GM12878 (cell line): ENCODE data around the gene SCMH1. TPM values are rescaled to one million over a fixed set of nuclear protein-coding genes. Genes with fewer than 3 reads are reported as not detected.

Experiments
- ATAC-seq: fragments of 200-7000 bp; cut with Tn5 transposase; 3 replicates; pipeline ENCODE4 v1.9.1; 2020; ENCODE audit warnings: mild to moderate bottlenecking, moderate library complexity
- BruUV-seq: library from RNA; stranded (reverse); fragments of 400-500 nt; replicated peaks from 2 replicates; lab custom pipeline; 2021; lab: Mats Ljungman, UMichigan
- CTCF ChIA-PET: fragments of 300-600 bp; sonication (Branson Sonifier 250); formaldehyde crosslinking; extraction: SDS; loops from one replicate; lab custom pipeline; 2021; ENCODE audit warnings: inconsistent platforms; lab: Yijun Ruan, JAX
- POLR2A ChIA-PET: fragments of 350-600 bp; formaldehyde crosslinking; extraction: SDS; loops from one replicate; lab custom pipeline; 2021; ENCODE audit warnings: inconsistent platforms; lab: Charles Lee
- RAD21 ChIA-PET: fragments of 300-600 bp; sonication (Branson Sonifier 250); formaldehyde crosslinking; loops from one replicate; lab custom pipeline; 2023; ENCODE audit warnings: antibody characterized with exemption; ENCODE audit not compliant: unreplicated experiment; lab: Charles Lee
- SMC1A ChIA-PET: fragments of 300-600 bp; sonication (Branson Sonifier 250); formaldehyde crosslinking; loops from one replicate; lab custom pipeline; 2023; ENCODE audit not compliant: unreplicated experiment, uncharacterized antibody; lab: Charles Lee
- DNase-seq: peaks from one replicate; pipeline ENCODE4 v3.0.0-alpha.2; 2011; ENCODE audit warnings: low read depth, low spot score
- FAIRE-seq: peaks from 3 replicates; lab custom pipeline; 2011; peaks lifted over from hg19 to GRCh38; lab: Jason Lieb, UNC
- H2AFZ ChIP-seq: 2 replicates; pipeline ENCODE4 v1.6.0; 2011; ENCODE audit warnings: low read depth, low read length, control low read depth; ENCODE audit not compliant: control insufficient read depth
- H3K27ac ChIP-seq: 2 replicates; pipeline ENCODE4 v1.5.1; 2011; ENCODE audit warnings: control low read depth; ENCODE audit not compliant: control insufficient read depth, insufficient read depth
- H3K27me3 ChIP-seq, 2 experiments: replicated peaks in 1 of 2; 2 replicates each; pipeline versions ENCODE4 v1.6.0 to v1.6.1; 2011; ENCODE audit warnings: low read length in 1 of 2; ENCODE audit not compliant: control insufficient read depth in 2 of 2, insufficient read depth in 2 of 2
- H3K36me3 ChIP-seq, 2 experiments: 2 replicates each; pipeline ENCODE4 v1.5.1; 2011; ENCODE audit warnings: low read length in 1 of 2; ENCODE audit not compliant: control insufficient read depth in 2 of 2, insufficient read depth in 2 of 2
- H3K4me1 ChIP-seq: 2 replicates; pipeline ENCODE4 v1.6.1; 2011; ENCODE audit warnings: mild to moderate bottlenecking, low read length, moderate library complexity, mixed read lengths; ENCODE audit not compliant: control insufficient read depth, insufficient read depth
- H3K4me2 ChIP-seq: 2 replicates; pipeline ENCODE4 v1.6.0; 2011; ENCODE audit warnings: control low read depth; ENCODE audit not compliant: control insufficient read depth, insufficient read depth
- H3K4me3 ChIP-seq: fragments of 200-600 bp; sonication (generic); 2 replicates; pipeline ENCODE4 v1.5.1; 2016
- H3K79me2 ChIP-seq: 2 replicates; pipeline ENCODE4 v1.6.0; 2011; ENCODE audit warnings: low read length; ENCODE audit not compliant: control insufficient read depth, insufficient read depth
- H3K9ac ChIP-seq: 2 replicates; pipeline ENCODE4 v1.8.0; 2011; ENCODE audit warnings: low read length, control low read depth, mixed read lengths; ENCODE audit not compliant: control insufficient read depth, insufficient read depth
- H3K9me3 ChIP-seq: replicated peaks from 3 replicates; pipeline ENCODE4 v1.5.1; 2011; ENCODE audit warnings: mild to moderate bottlenecking, low read length; ENCODE audit not compliant: control insufficient read depth, insufficient read depth
- H4K20me1 ChIP-seq: 2 replicates; pipeline ENCODE4 v1.6.0; 2011; ENCODE audit not compliant: control insufficient read depth, insufficient read depth
- BHLHE40 ChIP-seq, 2 experiments: fragments of 450-650 bp in 1 of 2; IDR thresholded peaks; 2 replicates each; pipeline ENCODE4 v1.6.1; 2011 to 2017; ENCODE audit warnings: low read depth in 2 of 2, borderline replicate concordance in 1 of 2, improper control_type of control experiment in 1 of 2, low read length in 1 of 2, mild to moderate bottlenecking in 1 of 2
- CHD2 ChIP-seq: IDR thresholded peaks from 2 replicates; pipeline ENCODE4 v1.6.1; 2011; ENCODE audit warnings: low read depth, low read length, improper control_type of control experiment, borderline replicate concordance
- MXI1 ChIP-seq: fragments of 150-350 bp; IDR thresholded peaks from 2 replicates; pipeline ENCODE4 v1.6.1; 2011; ENCODE audit warnings: low read depth, mild to moderate bottlenecking, inconsistent platforms, low read length, improper control_type of control experiment
- MYB ChIP-seq: fragments of 150-350 bp; IDR thresholded peaks from 2 replicates; pipeline ENCODE4 v1.6.1; 2014; ENCODE audit warnings: mild to moderate bottlenecking, low read depth, low read length, borderline replicate concordance
- SIX5 ChIP-seq: IDR thresholded peaks from 2 replicates; pipeline ENCODE4 v1.6.1; 2011; ENCODE audit warnings: mild to moderate bottlenecking, low read depth, low read length, moderate library complexity; ENCODE audit not compliant: severe bottlenecking
- SUPT20H ChIP-seq: IDR thresholded peaks from 2 replicates; pipeline ENCODE4 v1.6.1; 2011; ENCODE audit warnings: low read depth, mild to moderate bottlenecking, low read length, moderate library complexity, borderline replicate concordance; ENCODE audit not compliant: control insufficient read depth
- ZNF24 ChIP-seq: fragments of 450-650 bp; IDR thresholded peaks from 2 replicates; pipeline ENCODE4 v1.6.1; 2017; ENCODE audit warnings: antibody characterized with exemption, mild to moderate bottlenecking
- ZNF274 ChIP-seq: IDR thresholded peaks from one replicate; pipeline ENCODE4 v1.8.0; 2011; ENCODE audit not compliant: insufficient read length, insufficient read depth
- WGBS: methylation state at CpG from one replicate; pipeline ENCODE4 v1.1.6; 2016; ENCODE audit warnings: low lambda C conversion rate; ENCODE audit not compliant: insufficient replicate concordance, insufficient coverage; ENCODE audit errors: missing lambda C conversion rate; 5-methylcytosine and 5-hydroxymethylcytosine counted together
- in situ Hi-C: fragments of 300-500 bp; cut with MboI; formaldehyde crosslinking; loops from 9 replicates; pipeline ENCODE4 v1.14.3; 2018; ENCODE audit warnings: mixed read lengths
- intact Hi-C: fragments of 100-400 bp; cut with micrococcal nuclease; formaldehyde crosslinking; loops from one replicate; pipeline ENCODE4 v1.14.2; 2022; ENCODE audit not compliant: unreplicated experiment
- polyA plus RNA-seq, 11 experiments: library from polyadenylated mRNA; depleted of rRNA in 4 of 11; unstranded in 6 of 11; stranded (reverse) in 5 of 11; fragments of >200 nt; fragmentation: Nextera tagmentation in 4 of 11; fragmentation: Illumina TruSeq in 1 of 11; extraction: Ambion mirVana in 4 of 11; extraction: Trizol in 1 of 11; gene quantifications; 1 replicate in 1 of 11; 2 replicates in 10 of 11; pipeline versions ENCODE4 v1.2.1 to v1.2.3, GENCODE V29; 2011 to 2016; ENCODE audit warnings: inconsistent platforms in 2 of 11, missing spikeins in 2 of 11, low read depth in 1 of 11
- total RNA-seq, 4 experiments: library from RNA; depleted of rRNA in 3 of 4; stranded (reverse); fragments of >200 nt in 3 of 4; fragmentation: Illumina TruSeq in 1 of 4; extraction: Trizol in 1 of 4; gene quantifications; 2 replicates each; pipeline versions ENCODE4 v1.2.1 to v1.2.3, GENCODE V29; 2013 to 2021
- TF ChIP-seq, protein P1 (sequence below): fragments of 450-650 bp; conservative IDR thresholded peaks from 2 replicates; pipeline ENCODE4 v1.6.1; 2017; ENCODE audit warnings: mild to moderate bottlenecking, moderate library complexity
- TF ChIP-seq, protein P2 (sequence below), 3 experiments: IDR thresholded peaks in 2 of 3; conservative IDR thresholded peaks in 1 of 3; 2 replicates each; pipeline ENCODE4 v1.5.1; 2011; ENCODE audit warnings: low read depth in 3 of 3, low read length in 3 of 3, mild to moderate bottlenecking in 3 of 3, control low read depth in 2 of 3, moderate library complexity in 2 of 3, inconsistent platforms in 1 of 3, mixed read lengths in 1 of 3; ENCODE audit not compliant: control insufficient read depth in 2 of 3, insufficient read depth in 1 of 3; ENCODE audit errors: extremely low read depth in 1 of 3
- TF ChIP-seq, protein P3 (sequence below): fragments of 450-650 bp; formaldehyde crosslinking; IDR thresholded peaks from 2 replicates; pipeline ENCODE4 v1.4.0; 2020; ENCODE audit warnings: mild to moderate bottlenecking, moderate library complexity
- TF ChIP-seq, protein P4 (sequence below): IDR thresholded peaks from 2 replicates; pipeline ENCODE4 v1.6.1; 2011; ENCODE audit warnings: borderline replicate concordance, low read depth, mild to moderate bottlenecking, moderate library complexity, mixed read lengths, low read length; ENCODE audit not compliant: insufficient read depth; ENCODE audit errors: extremely low read length

Gene SCMH1
- total and polyA plus RNA-seq, 10 of the 15 experiments (the other 5 are each of a cell fraction or from before 2014, with no cell fraction given) = 7.5 to 44.1 (median 27.8) TPM

DNA sequence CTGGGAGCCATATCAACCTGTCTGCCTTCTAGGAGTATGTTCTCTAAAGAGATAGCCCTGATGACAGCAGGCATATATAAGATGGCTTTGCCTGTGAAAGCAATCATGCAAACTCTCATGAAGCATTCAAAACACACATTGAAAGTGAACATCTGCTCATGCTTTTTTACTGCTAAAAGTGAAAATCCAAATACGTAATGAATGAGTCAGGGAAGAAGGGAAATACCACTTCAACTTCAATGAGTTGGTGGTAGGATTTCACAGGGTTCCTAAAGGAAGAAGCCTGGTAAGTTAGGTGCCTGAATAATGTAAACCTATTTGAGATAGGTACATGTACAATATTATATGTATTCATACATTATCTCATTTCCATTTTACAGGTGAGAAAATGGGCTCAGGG, 170.1 kb downstream of the SCMH1 start (continued):
- TF ChIP-seq, protein P1, sequence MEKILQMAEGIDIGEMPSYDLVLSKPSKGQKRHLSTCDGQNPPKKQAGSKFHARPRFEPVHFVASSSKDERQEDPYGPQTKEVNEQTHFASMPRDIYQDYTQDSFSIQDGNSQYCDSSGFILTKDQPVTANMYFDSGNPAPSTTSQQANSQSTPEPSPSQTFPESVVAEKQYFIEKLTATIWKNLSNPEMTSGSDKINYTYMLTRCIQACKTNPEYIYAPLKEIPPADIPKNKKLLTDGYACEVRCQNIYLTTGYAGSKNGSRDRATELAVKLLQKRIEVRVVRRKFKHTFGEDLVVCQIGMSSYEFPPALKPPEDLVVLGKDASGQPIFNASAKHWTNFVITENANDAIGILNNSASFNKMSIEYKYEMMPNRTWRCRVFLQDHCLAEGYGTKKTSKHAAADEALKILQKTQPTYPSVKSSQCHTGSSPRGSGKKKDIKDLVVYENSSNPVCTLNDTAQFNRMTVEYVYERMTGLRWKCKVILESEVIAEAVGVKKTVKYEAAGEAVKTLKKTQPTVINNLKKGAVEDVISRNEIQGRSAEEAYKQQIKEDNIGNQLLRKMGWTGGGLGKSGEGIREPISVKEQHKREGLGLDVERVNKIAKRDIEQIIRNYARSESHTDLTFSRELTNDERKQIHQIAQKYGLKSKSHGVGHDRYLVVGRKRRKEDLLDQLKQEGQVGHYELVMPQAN = no peak
- TF ChIP-seq CHD2 (no peak), BHLHE40 (IDR thresholded peaks at IDR 0.05; ENCODE audit: borderline replicate concordance in 1 of 2, low read depth in 2 of 2, low read length in 1 of 2) (no peak), SUPT20H (no peak), MXI1 (no peak)

- Histone ChIP-seq H3K27ac (no peak overlapping the region), H3K4me2 (no peak overlapping the region), H3K36me3 (peaks cover 1 to 9% of the 10 kb centered on the region in 2 experiments; a peak in 3 of 4 replicates), H3K79me2 (no peaks in the 10 kb centered on the region), H3K9me3 (no peaks in the 10 kb centered on the region; the same call in 2 of the 3 replicates), H3K9ac (no peak overlapping the region), H2AFZ (no peak overlapping the region), H3K4me1 (peaks cover 4% of the 10 kb centered on the region; the same call in 1 of the 2 replicates)
- WGBS = 97% methylated on average over 5 of the region's 5 CpGs
- FAIRE-seq (no peak), DNase-seq (no peak), ATAC-seq (no peak)
- ChIA-PET SMC1A (no interaction called here), POLR2A (interaction anchor here (0.6 kb wide), 1 partner anchor 65 kb away, joined by 3 read pairs; no protein-coding TSS in a partner anchor)
- intact Hi-C loops = no loop called here
- no peak for TF ChIP-seq ZNF24
- no peak for TF ChIP-seq SIX5
- no peak for TF ChIP-seq MXI1
- TF ChIP-seq, protein P2, sequence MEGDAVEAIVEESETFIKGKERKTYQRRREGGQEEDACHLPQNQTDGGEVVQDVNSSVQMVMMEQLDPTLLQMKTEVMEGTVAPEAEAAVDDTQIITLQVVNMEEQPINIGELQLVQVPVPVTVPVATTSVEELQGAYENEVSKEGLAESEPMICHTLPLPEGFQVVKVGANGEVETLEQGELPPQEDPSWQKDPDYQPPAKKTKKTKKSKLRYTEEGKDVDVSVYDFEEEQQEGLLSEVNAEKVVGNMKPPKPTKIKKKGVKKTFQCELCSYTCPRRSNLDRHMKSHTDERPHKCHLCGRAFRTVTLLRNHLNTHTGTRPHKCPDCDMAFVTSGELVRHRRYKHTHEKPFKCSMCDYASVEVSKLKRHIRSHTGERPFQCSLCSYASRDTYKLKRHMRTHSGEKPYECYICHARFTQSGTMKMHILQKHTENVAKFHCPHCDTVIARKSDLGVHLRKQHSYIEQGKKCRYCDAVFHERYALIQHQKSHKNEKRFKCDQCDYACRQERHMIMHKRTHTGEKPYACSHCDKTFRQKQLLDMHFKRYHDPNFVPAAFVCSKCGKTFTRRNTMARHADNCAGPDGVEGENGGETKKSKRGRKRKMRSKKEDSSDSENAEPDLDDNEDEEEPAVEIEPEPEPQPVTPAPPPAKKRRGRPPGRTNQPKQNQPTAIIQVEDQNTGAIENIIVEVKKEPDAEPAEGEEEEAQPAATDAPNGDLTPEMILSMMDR (IDR thresholded peaks at IDR 0.05 in 2 of 3, conservative IDR thresholded peaks at IDR 0.05 in 1 of 3; ENCODE audit: control insufficient read depth in 2 of 3, extremely low read depth in 1 of 3, insufficient read depth in 1 of 3, low read depth in 3 of 3, low read length in 3 of 3) = no peak
- TF ChIP-seq, protein P3, sequence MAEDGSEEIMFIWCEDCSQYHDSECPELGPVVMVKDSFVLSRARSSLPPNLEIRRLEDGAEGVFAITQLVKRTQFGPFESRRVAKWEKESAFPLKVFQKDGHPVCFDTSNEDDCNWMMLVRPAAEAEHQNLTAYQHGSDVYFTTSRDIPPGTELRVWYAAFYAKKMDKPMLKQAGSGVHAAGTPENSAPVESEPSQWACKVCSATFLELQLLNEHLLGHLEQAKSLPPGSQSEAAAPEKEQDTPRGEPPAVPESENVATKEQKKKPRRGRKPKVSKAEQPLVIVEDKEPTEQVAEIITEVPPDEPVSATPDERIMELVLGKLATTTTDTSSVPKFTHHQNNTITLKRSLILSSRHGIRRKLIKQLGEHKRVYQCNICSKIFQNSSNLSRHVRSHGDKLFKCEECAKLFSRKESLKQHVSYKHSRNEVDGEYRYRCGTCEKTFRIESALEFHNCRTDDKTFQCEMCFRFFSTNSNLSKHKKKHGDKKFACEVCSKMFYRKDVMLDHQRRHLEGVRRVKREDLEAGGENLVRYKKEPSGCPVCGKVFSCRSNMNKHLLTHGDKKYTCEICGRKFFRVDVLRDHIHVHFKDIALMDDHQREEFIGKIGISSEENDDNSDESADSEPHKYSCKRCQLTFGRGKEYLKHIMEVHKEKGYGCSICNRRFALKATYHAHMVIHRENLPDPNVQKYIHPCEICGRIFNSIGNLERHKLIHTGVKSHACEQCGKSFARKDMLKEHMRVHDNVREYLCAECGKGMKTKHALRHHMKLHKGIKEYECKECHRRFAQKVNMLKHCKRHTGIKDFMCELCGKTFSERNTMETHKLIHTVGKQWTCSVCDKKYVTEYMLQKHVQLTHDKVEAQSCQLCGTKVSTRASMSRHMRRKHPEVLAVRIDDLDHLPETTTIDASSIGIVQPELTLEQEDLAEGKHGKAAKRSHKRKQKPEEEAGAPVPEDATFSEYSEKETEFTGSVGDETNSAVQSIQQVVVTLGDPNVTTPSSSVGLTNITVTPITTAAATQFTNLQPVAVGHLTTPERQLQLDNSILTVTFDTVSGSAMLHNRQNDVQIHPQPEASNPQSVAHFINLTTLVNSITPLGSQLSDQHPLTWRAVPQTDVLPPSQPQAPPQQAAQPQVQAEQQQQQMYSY (CRISPR knock-in tag) = no peak
- no peak for TF ChIP-seq ZNF274
- TF ChIP-seq MYB = no peak
- TF ChIP-seq, protein P4, sequence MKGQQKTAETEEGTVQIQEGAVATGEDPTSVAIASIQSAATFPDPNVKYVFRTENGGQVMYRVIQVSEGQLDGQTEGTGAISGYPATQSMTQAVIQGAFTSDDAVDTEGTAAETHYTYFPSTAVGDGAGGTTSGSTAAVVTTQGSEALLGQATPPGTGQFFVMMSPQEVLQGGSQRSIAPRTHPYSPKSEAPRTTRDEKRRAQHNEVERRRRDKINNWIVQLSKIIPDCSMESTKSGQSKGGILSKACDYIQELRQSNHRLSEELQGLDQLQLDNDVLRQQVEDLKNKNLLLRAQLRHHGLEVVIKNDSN = no peak
- TF ChIP-seq, all 136 proteins: peak for 0
- H3K4me3 ChIP-seq = no peak overlapping the region
- no peaks in the 10 kb centered on the region for H3K27me3 ChIP-seq
- no TSS peak for BruUV-seq
- in situ Hi-C loops = no loop called here
- ChIA-PET CTCF (no interaction called here), RAD21 (no interaction called here)
- H4K20me1 ChIP-seq = no peaks in the 10 kb centered on the region
Measured at GRCh38 chr1:41056907-41057306, 185.2 kb downstream of the SCMH1 start.
